ENCODE results near the gene OR10H1.
"Not testable (repeated sequence)": the region's sequence is repeated elsewhere in the genome, so short reads cannot be mapped to it uniquely, and the experiment has no call there.

Gene OR10H1

DNA sequence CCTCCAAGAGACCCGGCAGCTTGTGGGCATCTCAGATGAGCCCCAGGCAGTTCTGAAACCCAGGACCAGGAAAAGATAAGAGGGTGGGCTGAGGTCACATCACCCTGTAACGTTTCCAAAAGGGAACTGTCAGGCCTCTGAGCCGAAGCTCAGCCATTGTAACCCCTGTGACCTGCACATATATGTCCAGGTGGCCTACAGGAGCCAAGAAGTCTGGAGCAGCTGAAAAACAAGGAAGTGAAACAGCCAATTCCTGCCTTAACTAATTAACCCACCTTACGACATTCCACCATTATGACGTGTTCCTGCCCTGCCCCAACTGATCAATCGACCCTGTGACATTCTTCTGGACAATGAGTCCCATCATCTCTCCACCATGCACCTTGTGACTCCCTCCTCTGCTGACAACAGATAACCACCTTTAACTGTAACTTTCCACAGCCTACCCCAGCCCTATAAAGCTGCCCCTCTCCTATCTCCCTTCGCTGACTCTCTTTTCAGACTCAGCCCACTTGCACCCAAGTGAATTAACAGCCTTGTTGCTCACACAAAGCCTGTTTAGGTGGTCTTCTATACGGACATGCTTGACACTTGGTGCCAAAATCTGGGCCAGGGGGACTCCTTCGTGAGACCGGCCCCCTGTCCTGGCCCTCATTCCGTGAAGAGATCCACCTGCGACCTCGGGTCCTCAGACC, 13.3 kb upstream of the OR10H1 start:
- DNase-seq (ENCODE audit: low spot score) = not testable (repeated sequence)

- no peak for DNase-seq (ENCODE audit: low spot score)
These were observed 12.7 kb upstream of the OR10H1 start for GRCh38 chr19:15828121-15828610.

GRCh38 chr19:15825753-15826152, 10.3 kb upstream of the OR10H1 start:
- DNase-seq (ENCODE audit: low spot score) = no peak

- no peak for DNase-seq (ENCODE audit: low spot score)
These were observed 5.2 kb upstream of the OR10H1 start for GRCh38 chr19:15820646-15821045.

DNA sequence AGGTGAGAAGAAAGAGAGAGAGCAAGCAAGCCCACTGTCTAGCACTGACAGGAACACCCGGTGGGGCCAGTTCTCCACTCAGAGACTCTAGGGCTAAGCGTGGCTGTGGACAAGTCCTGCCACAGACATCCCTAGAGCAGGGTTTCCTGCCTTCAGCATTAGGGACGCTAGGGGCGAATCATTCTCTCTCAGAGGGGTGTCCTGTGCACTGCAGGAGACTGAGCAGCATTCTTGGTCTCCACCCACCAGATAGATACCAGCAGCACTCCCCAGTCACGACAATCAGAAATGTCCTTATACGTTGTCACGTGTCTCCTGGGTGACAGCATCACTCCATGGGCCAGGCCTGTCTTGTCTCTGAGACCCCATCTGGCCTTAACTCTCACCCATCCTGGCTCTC, 1.5 kb downstream of the OR10H1 start:
- DNase-seq (ENCODE audit: low spot score) = no peak

DNA sequence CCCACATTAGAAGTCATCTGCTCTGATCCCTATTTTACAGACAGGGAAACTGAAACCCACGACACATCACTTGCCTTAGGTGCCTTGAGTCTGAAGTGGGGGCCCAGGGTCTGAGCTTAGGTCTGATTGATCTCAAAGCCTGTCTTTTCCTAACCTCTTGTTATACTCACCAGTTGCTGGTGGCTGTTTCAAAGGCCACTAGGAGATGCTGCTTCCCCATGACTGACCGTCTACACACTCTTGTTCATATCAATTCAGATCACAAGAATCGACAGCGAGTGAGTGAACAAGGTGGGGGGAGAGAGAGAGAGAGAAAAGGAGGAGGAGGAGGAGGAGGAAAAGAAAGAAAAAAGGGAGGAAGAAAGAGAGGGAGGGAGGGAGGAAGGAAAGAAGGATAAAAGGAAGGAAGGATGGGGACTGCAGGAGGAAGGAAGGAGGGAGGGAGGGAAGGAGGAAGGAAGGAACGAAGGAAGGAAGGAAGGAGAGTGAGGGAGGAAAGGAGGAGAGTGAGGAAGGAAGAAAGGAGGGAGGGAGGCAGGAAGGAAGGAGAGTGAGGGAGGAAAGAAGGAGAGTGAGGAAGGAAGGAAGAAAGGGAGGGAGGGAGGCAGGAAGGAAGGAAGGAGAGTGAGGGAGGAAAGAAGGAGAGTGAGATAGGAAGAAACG, 3.3 kb downstream of the OR10H1 start:
- DNase-seq (ENCODE audit: low spot score) = peak; percentile 22

GRCh38 chr19:15811476-15811875, 4.0 kb downstream of the OR10H1 start:
- no peak for DNase-seq (ENCODE audit: low spot score)

GRCh38 chr19:15810335-15810734, 5.1 kb downstream of the OR10H1 start:
- no peak for DNase-seq (ENCODE audit: low spot score)

GRCh38 chr19:15794279-15794678, 21.2 kb downstream of the OR10H1 start:
- not testable (repeated sequence) for DNase-seq (ENCODE audit: low spot score)

- no peak for DNase-seq (ENCODE audit: low spot score)
These were observed 25.4 kb downstream of the OR10H1 start for GRCh38 chr19:15790096-15790495.

- no peak for DNase-seq (ENCODE audit: low spot score)
These were observed 26.7 kb downstream of the OR10H1 start for GRCh38 chr19:15788594-15789270.

DNA sequence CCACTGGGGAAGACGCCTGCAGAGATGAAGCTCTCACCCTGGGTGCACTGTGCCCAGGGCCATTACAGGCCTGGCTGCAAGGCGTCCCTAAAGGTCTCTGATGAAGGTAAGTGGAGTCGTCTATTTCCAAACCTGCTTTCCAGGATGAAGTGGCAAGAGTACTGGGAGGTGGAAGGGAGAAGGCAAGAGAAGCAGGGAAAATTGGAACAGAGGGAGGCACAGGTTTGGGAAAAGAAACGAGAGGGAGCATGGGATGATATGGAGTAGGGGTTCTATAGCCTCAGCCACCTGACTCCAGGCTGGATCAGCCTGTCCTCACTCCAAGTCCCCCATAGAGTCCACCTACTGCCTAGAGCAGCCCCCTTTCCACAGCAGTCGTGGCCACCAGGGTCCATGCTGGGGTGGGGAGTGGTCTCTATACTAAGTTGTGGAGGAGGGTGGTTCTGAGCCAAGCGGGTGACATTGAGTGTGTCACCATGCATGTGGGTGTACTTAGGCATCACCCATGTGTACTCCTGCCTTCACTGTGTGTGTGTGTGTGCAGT, 27.8 kb downstream of the OR10H1 start, which contains the start of gene OR10H5:
TSS of gene OR10H5 (plus strand) at position 51 of the 545 bp plus-strand sequence. CDS start 6,388 bp downstream, outside the sequence.
- no peak for DNase-seq (ENCODE audit: low spot score)

DNA sequence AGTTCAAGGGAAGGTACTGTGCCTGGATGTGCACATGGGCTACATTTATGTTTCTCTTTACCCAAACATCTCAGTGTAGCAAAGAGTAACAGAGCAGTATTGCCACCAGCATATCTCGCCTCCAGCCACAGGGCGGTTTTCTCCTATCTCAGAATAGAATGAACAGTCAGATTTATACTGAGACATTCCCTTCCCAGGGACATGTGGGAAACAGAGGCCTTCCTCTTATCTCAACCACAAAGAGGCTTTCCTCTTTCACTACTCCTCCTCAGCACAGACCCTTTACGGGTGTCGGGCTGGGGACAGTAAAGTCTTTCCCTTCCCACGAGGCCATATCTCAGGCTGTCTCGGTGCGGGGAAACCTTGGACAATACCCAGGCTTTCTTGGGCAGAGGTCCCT, 32.6 kb downstream of the OR10H1 start:
- DNase-seq (ENCODE audit: low spot score) = not testable (repeated sequence)

- DNase-seq (ENCODE audit: low spot score) = no peak
These were observed 33.3 kb downstream of the OR10H1 start for GRCh38 chr19:15782211-15782610.

DNA sequence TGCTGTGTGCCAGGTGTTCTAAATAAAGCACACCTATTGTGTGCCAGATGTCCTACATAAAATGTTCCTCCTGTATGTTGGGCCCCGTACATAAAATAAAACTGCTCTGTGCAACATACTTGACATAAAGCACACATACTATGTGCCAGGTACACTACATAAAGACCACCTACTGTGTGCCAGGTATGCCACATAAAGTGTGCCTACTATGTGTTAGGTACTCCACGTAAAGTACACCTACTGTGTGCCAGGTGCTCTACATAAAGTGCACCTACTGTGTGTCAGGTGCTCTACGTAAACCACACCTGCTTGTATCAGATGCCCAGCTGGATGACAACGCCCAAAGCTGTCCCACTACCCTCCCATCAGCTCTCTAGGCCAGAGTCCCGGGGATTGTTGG, 33.8 kb downstream of the OR10H1 start:
- no peak for DNase-seq (ENCODE audit: low spot score)

DNA sequence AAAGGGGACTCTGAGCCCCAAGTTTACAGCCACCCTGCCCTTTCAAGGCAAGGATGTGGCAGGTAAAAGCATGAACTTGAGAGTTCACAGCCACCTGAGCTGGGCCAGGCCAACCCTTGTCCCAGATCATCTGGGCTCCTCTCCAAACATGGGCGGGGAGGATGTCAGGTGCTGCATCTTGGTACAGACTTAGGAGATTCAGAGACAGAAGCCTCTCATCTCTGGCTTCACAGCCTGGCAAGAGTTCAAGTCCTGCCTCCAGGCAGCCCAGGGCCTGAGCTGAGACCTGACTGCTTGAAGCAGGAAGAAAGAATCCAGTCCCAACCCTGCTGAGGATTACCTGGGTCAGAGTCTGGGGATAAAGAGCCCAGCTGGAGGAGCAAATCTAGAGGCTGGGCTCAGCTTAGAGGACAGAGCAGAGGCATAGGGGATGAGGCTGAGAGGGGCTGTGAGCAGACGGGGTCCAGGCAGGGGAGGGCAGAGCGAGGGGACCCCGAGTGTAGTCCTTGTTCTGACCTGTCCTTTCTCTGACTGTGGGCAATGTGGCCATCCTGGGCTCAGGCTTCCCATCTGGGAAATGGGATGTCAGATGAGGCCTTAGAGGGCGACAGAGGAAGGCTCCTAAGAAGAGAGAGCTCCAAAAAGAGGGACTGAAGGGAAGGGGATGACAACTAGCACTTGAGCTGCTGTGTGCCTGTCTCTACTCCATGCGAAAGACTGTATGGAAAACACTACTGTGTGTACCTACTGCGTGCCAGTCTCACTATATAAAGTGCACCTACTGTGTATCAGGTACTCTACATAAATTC, 34.6 kb downstream of the OR10H1 start:
- no peak for DNase-seq (ENCODE audit: low spot score)

DNA sequence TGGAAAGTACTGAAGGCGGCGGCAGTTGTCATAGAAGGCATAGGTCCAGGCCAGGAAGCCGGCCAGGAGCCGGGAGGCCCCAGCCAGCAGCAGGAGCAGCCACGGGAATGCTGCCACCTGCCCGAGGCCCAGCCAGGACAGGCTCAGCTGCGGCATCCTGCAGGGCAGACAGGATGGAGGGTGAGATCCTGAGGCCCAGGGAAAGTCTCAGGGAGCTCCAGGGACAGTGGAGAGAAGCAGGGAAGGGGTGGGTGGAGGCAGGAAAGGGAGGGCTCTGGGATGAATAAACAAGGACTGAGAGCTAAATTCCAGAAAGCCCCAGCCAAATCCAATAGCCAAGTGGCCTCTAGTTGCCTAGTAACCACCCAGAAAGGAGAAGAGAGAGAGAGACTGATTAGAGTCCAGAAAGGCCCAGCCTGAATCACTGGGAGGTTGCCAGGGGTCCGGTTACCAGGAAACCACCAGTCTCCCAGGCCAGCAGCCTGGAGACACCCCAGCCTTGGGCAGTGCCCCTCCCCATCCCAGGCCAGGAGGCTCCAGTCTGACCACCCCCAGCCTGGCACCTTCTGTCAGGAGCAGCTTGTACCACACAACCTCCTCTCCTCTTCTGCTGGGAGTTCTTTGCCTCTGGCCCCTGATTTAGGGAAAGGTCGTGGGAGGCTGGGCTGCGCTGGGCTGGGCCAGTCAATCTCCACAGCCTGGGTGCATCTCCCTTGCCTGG, 35.5 kb downstream of the OR10H1 start:
- DNase-seq (ENCODE audit: low spot score) = no peak

DNA sequence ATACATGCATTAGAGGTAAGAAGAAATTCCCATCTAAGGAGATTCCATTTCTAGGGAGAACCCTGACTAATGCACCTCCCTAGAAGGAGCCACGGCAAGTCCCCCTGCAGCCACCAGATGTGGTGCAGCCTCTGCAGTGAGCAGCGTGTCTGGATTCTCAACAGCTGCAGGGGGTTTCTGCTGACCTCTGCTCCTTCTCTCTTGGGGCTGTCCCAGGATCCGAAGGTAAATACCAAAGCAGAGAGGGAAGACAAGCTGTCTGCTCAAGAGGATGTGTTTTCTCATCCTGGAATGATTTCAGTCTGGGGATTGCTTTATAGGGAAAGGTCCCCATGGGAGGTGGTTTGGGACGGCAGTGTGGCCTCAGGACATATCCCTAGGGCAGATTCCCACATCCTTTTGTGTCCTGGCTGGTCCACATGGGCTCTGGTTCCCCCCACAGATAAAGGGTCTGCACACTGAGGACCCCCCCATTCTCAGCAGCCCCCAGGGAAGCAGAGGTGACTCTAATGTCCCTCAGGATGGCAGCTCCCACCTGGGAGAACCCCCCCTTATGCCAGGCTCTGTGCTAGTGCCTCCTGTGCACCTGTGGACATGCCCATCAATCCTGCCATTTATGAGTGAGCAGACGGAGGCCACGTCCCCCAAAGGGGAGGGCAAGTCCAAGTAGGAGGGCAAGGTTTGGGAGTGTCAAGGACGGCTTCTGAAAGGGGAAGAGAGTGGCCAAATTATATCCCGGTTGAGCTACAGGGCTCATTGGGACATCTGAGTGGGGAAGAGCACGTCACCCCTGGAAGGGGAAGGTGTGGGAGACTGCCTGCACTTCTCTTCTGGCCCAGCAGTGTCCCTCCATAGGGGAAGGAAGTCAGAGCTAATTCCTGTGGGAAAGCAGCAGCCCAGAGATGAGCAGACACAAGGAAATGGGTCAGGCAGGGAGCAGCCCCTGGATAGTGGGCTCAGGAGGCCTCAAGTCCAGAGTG, 38.2 kb downstream of the OR10H1 start:
- no peak for DNase-seq (ENCODE audit: low spot score)

DNA sequence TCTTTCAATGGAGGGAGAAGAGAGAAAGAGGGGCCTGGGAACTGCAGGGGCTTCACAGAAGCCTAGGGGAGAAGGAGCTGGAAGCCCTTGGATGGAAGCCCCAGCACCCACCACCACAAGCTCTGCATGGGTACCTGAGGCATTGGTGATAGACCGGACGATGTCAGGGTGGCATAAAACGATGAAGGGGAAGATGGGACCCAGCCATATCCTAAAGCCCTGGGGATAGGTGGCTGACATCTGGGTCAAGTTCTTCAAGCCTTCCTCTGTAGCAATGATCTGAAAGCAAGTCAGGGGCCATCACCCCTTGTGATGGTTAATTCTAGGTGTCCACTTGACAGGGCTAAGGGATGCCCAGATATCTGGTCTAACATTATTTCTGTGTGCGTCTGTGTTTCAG, 39.2 kb downstream of the OR10H1 start:
- DNase-seq (ENCODE audit: low spot score) = no peak

GRCh38 chr19:15775249-15775648, 40.2 kb downstream of the OR10H1 start:
- no peak for DNase-seq (ENCODE audit: low spot score)
